ENCODE results near the gene CANX. TPM values are rescaled to one million over a fixed set of nuclear protein-coding genes. Genes with fewer than 3 reads are reported as not detected.

Gene CANX
- total and polyA plus RNA-seq, 2 of the 13 experiments (the other 11 are each of a cell fraction or from before 2014, with no cell fraction given), result 477 to 680 TPM

DNA sequence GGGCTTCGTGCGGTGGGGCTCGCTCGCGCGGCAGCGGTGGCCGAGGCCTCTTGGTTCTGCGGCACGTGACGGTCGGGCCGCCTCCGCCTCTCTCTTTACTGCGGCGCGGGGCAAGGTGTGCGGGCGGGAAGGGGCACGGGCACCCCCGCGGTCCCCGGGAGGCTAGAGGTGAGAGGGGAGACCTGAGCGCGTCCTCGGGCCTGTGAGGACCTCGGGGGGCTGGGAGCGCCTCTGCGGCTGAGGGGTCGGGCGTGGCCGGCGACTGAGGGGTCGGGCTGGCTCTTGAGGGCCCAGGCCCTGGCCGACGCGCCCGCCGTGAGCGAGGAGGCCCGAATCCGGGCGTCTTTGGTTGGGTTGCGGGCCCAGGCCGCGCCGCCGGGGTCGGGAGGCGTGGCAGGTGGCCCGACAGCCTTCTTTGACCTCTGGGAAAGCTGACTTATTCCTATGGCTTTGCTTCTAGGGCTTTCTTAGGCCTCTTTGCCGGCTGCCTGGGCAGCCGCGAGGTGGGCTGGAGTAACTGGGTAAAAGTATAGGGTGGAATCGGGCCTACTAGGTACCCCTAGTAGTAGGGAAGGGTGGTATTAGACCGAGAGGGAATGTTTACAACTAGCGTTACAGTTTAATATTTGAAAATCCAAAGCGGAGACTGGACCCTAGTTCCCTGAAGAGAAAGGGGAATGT, at the start of gene CANX (continued):
- TF ChIP-seq, protein P1, sequence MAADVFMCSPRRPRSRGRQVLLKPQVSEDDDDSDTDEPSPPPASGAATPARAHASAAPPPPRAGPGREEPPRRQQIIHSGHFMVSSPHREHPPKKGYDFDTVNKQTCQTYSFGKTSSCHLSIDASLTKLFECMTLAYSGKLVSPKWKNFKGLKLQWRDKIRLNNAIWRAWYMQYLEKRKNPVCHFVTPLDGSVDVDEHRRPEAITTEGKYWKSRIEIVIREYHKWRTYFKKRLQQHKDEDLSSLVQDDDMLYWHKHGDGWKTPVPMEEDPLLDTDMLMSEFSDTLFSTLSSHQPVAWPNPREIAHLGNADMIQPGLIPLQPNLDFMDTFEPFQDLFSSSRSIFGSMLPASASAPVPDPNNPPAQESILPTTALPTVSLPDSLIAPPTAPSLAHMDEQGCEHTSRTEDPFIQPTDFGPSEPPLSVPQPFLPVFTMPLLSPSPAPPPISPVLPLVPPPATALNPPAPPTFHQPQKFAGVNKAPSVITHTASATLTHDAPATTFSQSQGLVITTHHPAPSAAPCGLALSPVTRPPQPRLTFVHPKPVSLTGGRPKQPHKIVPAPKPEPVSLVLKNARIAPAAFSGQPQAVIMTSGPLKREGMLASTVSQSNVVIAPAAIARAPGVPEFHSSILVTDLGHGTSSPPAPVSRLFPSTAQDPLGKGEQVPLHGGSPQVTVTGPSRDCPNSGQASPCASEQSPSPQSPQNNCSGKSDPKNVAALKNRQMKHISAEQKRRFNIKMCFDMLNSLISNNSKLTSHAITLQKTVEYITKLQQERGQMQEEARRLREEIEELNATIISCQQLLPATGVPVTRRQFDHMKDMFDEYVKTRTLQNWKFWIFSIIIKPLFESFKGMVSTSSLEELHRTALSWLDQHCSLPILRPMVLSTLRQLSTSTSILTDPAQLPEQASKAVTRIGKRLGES (CRISPR knock-in tag; IDR thresholded peaks at IDR 0.05; ENCODE audit: borderline replicate concordance), result no peak
- TF ChIP-seq ZNF205 (CRISPR knock-in tag; IDR thresholded peaks at IDR 0.05) (peak; percentile 32; the same call in 1 of the 2 replicates), FOXM1 (CRISPR knock-in tag; IDR thresholded peaks at IDR 0.05) (no peak), POLR2AphosphoS5 (IDR thresholded peaks at IDR 0.05; ENCODE audit: low read depth, low read length) (peak; percentile 57; the same call in 1 of the 2 replicates), FOSL1 (CRISPR knock-in tag; IDR thresholded peaks at IDR 0.05; ENCODE audit: borderline replicate concordance) (peak; percentile 42; the same call in 1 of the 2 replicates), JARID2 (CRISPR knock-in tag; IDR thresholded peaks at IDR 0.05; ENCODE audit: insufficient replicate concordance) (no peak), ZC3H4 (CRISPR knock-in tag; IDR thresholded peaks at IDR 0.05; ENCODE audit: borderline replicate concordance) (peak; percentile 63; the same call in 1 of the 2 replicates), ZNF572 (CRISPR knock-in tag; IDR thresholded peaks at IDR 0.05) (no peak), KDM5A (IDR thresholded peaks at IDR 0.05; ENCODE audit: borderline replicate concordance, low read length) (no peak; the same call in 1 of the 2 replicates), ZBTB14 (CRISPR knock-in tag; IDR thresholded peaks at IDR 0.05) (no peak), ZNF354B (CRISPR knock-in tag; IDR thresholded peaks at IDR 0.05) (no peak), NAIF1 (CRISPR knock-in tag; IDR thresholded peaks at IDR 0.05; ENCODE audit: borderline replicate concordance) (0 out of 2 replicates have a peak, but pooled peaks have one; percentile 83), KMT2B (CRISPR knock-in tag; IDR thresholded peaks at IDR 0.05) (no peak), ONECUT2 (CRISPR knock-in tag; IDR thresholded peaks at IDR 0.05) (no peak), DR1 (CRISPR knock-in tag; IDR thresholded peaks at IDR 0.05) (peak; percentile 0; the same call in 1 of the 2 replicates), NFIC (IDR thresholded peaks at IDR 0.05; ENCODE audit: low read length) (no peak), ZNF781 (CRISPR knock-in tag; IDR thresholded peaks at IDR 0.05; ENCODE audit: borderline replicate concordance, not compliant biosample characterization) (no peak), ATF1 (CRISPR knock-in tag; IDR thresholded peaks at IDR 0.05) (no peak), ZNF432 (CRISPR knock-in tag; IDR thresholded peaks at IDR 0.05; ENCODE audit: borderline replicate concordance) (no peak), ZNF644 (CRISPR knock-in tag; IDR thresholded peaks at IDR 0.05; ENCODE audit: low read depth) (no peak), ERF (CRISPR knock-in tag; IDR thresholded peaks at IDR 0.05) (no peak), ZBTB1 (CRISPR knock-in tag; IDR thresholded peaks at IDR 0.05; ENCODE audit: borderline replicate concordance) (0 out of 2 replicates have a peak, but pooled peaks have one; percentile 38), RFXAP (CRISPR knock-in tag; IDR thresholded peaks at IDR 0.05; ENCODE audit: borderline replicate concordance) (peak; percentile 24), ZFP1 (CRISPR knock-in tag; IDR thresholded peaks at IDR 0.05) (no peak), KMT2A (CRISPR knock-in tag; IDR thresholded peaks at IDR 0.05) (no peak)
- TF ChIP-seq, protein P2, sequence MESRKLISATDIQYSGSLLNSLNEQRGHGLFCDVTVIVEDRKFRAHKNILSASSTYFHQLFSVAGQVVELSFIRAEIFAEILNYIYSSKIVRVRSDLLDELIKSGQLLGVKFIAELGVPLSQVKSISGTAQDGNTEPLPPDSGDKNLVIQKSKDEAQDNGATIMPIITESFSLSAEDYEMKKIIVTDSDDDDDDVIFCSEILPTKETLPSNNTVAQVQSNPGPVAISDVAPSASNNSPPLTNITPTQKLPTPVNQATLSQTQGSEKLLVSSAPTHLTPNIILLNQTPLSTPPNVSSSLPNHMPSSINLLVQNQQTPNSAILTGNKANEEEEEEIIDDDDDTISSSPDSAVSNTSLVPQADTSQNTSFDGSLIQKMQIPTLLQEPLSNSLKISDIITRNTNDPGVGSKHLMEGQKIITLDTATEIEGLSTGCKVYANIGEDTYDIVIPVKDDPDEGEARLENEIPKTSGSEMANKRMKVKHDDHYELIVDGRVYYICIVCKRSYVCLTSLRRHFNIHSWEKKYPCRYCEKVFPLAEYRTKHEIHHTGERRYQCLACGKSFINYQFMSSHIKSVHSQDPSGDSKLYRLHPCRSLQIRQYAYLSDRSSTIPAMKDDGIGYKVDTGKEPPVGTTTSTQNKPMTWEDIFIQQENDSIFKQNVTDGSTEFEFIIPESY (CRISPR knock-in tag; IDR thresholded peaks at IDR 0.05), result no peak

Data from HepG2 (cell line).